Lower leg skin (tissue), 3 donors: ENCODE measurements around the gene PRR30.

Experiments
- POLR2A ChIP-seq, 2 donors: fragments of 450-650 bp; IDR thresholded peaks; one replicate each; pipeline ENCODE4 v1.6.1; 2016 to 2017; ENCODE audit warnings: antibody characterized with exemption in 2 of 2, mild to moderate bottlenecking in 1 of 2, moderate library complexity in 1 of 2
- TF ChIP-seq, protein P1 (sequence below), 3 donors: fragments of 450-650 bp; IDR thresholded peaks; one replicate each; pipeline ENCODE4 v1.5.1; 2016; ENCODE audit warnings: antibody characterized with exemption in 3 of 3, mild to moderate bottlenecking in 3 of 3, moderate library complexity in 2 of 3

DNA sequence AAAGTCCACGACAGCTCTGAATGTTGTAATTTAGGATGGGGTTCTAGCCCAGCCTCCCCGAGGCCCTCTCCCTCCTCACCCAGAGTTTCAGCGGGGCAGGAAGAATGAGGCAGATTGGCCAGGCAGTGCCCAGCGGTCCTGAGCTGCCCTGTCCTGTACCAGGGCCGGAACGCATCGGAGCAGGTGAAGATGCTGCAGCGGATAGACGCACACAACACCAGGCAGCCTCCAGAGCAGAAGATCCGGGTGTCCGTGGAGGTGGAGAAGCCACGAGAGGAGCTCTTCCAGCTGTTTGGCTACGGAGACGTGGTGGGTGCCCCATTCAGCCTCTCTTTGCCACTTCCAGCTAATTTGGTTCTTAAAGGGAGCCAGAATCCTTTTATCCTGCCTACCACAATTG lies 41.9 kb downstream of the PRR30 start:
- TF ChIP-seq, protein P1, sequence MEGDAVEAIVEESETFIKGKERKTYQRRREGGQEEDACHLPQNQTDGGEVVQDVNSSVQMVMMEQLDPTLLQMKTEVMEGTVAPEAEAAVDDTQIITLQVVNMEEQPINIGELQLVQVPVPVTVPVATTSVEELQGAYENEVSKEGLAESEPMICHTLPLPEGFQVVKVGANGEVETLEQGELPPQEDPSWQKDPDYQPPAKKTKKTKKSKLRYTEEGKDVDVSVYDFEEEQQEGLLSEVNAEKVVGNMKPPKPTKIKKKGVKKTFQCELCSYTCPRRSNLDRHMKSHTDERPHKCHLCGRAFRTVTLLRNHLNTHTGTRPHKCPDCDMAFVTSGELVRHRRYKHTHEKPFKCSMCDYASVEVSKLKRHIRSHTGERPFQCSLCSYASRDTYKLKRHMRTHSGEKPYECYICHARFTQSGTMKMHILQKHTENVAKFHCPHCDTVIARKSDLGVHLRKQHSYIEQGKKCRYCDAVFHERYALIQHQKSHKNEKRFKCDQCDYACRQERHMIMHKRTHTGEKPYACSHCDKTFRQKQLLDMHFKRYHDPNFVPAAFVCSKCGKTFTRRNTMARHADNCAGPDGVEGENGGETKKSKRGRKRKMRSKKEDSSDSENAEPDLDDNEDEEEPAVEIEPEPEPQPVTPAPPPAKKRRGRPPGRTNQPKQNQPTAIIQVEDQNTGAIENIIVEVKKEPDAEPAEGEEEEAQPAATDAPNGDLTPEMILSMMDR (IDR thresholded peaks at IDR 0.05): no peak
- no peak for TF ChIP-seq POLR2A (IDR thresholded peaks at IDR 0.05)
